RWPE1 (cell line): Measurements from ENCODE around the gene TRAF7.

Source experiments
- CTCF ChIA-PET: fragments of 350-600 bp; sonication (Branson Sonifier 250); formaldehyde crosslinking; extraction: SDS; loops from one replicate; lab custom pipeline; 2021; lab: Yijun Ruan, JAX
- POLR2A ChIA-PET: fragments of 400-600 bp; formaldehyde crosslinking; extraction: SDS; loops from one replicate; lab custom pipeline; 2020; ENCODE audit warnings: antibody characterized with exemption; ENCODE audit not compliant: low non-redundant PET; lab: Yijun Ruan, JAX
- DNase-seq: peaks from one replicate; pipeline ENCODE4 v3.0.0; 2012; ENCODE audit warnings: low spot score
- H3K27ac ChIP-seq: fragments of 450-650 bp; 2 replicates; pipeline ENCODE4 v1.5.1; 2017
- TF ChIP-seq, protein P1 (sequence below): fragments of 450-650 bp; conservative IDR thresholded peaks from 2 replicates; pipeline ENCODE4 v1.5.1; 2017; ENCODE audit warnings: low read depth, mild to moderate bottlenecking

The TRAF7 gene

DNA sequence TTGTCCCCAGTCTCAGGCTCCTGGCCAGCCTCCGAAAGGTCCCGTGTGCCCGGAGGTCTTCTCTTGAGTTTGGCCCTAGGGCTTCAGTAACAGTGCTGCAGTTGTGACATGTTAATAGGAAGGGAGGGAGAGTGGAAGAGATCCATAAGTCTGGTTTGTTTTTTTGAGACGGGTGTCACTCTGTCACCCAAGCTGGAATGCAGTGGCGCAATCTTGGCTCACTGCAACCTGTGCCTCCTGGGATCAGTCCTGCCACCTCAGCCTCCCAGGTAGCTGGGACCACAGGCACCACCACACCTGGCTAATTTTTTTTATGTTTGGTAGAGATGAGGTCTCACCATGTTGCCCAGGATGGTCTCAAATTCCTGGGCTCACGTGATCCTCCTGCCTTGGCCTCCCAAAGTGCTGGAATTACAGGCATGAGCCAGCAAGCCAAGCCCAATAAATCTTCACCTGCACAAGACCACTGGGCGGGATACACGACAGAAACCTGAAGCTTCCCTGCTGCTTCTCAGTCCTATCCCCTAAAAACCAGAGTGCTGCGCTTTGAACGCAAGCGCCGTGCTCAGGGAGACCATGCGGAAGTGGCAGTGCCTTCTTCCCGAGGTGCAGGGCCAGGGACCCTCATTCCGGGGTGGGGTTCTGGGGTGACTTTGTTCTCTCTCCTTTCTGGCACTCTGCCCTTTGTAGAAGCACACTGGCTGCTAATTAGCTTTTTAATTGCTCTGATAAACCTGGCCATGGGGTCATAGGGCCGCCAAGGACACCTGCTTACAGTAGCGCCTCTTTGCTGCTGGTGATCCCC lies 10.9 kb downstream of the TRAF7 start:
- TF ChIP-seq, protein P1, sequence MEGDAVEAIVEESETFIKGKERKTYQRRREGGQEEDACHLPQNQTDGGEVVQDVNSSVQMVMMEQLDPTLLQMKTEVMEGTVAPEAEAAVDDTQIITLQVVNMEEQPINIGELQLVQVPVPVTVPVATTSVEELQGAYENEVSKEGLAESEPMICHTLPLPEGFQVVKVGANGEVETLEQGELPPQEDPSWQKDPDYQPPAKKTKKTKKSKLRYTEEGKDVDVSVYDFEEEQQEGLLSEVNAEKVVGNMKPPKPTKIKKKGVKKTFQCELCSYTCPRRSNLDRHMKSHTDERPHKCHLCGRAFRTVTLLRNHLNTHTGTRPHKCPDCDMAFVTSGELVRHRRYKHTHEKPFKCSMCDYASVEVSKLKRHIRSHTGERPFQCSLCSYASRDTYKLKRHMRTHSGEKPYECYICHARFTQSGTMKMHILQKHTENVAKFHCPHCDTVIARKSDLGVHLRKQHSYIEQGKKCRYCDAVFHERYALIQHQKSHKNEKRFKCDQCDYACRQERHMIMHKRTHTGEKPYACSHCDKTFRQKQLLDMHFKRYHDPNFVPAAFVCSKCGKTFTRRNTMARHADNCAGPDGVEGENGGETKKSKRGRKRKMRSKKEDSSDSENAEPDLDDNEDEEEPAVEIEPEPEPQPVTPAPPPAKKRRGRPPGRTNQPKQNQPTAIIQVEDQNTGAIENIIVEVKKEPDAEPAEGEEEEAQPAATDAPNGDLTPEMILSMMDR = no peak
- ChIA-PET POLR2A (no interaction called here), CTCF (interaction anchor here (0.6 kb wide), 1 partner anchor 26 kb away, joined by 3 read pairs; no protein-coding TSS in a partner anchor)
- no peak for DNase-seq
- peak overlapping the region; percentile 67 for H3K27ac ChIP-seq

DNA sequence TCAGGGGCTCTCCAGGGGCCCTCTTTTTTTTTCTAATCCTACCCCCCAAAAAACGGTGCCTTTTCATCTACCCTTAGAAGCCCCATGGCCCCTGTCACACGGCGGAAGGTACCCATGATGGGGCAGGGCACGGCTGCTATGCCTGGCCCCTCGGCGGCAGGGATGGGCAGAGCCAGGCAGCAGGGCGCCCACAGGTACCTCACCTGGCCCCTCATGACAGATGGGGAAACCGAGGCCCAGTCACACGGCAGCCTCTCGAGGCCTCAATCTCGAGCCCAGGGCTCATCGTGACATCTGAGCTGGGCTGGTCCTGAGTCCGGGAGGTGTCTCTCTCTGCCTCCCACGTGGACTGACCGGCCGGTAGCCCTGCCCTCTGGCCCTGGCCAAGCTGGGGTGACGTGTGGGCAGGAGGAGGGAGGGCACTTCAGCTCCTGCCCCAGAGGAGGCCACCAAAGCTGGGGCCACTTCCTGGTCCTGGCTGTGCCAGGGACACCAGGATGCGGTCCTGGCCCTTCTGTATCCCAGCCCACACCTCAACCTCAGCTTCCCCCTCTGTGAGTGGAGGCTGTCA lies 11.6 kb downstream of the TRAF7 start:
- DNase-seq = no peak
- H3K27ac ChIP-seq = peak overlapping the region; percentile 67
- CTCF ChIA-PET = no interaction called here
- TF ChIP-seq, protein P1 = no peak
- POLR2A ChIA-PET = no interaction called here

DNA sequence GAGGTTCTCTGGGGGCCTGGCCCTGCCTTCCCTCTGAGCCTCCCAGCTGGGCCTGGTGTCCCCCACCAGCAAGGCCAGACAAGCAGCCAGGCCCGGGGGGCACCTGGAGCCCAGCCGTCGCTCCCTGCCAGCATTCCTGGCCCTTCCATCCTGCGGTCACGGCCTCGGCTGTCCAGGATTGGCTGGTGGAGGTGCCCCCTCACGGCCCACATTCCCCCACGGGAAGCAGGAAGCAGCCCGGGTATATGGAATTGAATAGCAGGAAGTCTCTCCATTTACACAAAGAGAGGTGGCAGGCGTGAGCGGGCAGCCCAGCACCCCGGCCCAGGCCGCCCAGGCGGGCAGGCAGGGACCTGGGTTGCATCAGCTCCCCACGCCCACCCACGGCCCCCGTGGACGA lies 14.5 kb downstream of the TRAF7 start:
- ChIA-PET CTCF (no interaction called here), POLR2A (no interaction called here)
- no peak for DNase-seq
- H3K27ac ChIP-seq = peak overlapping the region; percentile 67
- TF ChIP-seq, protein P1 = no peak

DNA sequence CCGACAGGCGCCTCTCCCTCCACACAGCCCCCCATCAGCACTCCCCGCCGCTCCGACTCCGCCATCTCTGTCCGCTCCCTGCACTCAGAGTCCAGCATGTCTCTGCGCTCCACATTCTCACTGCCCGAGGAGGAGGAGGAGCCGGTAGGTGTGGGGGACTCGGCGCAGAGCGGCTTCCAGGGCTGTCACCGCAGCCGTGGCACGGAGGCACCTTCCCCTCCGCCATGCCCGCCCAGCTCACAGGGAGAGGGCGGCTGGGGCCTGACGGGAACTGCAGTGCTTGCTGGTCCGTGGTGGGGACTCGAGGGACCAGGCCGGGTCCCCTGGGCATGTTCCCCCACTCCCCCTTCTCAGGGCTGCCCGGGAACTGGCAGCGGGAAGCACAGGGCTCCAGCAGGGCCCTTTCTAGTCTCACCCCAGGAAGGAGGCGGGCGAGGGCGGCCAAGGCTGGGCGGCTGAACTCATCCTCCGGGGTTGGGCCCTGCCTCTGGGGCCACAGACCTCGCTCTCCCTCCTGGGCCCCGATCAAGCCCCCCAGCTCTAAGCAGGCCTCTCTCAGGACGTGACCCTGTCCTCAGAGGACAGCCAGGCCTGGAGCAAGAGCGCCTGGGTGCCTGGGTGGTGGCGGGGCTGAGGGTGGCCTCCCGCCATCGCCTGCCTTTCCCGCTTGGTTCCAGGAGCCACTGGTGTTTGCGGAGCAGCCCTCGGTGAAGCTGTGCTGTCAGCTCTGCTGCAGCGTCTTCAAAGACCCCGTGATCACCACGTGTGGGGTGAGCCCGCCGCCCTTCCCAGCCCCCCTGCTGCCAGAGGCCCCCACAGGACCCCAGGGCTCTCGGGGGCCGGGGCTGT lies 15.2 kb downstream of the TRAF7 start:
- peak overlapping the region; percentile 67 for H3K27ac ChIP-seq
- no peak for DNase-seq
- ChIA-PET POLR2A (no interaction called here), CTCF (no interaction called here)
- TF ChIP-seq, protein P1 = no peak

DNA sequence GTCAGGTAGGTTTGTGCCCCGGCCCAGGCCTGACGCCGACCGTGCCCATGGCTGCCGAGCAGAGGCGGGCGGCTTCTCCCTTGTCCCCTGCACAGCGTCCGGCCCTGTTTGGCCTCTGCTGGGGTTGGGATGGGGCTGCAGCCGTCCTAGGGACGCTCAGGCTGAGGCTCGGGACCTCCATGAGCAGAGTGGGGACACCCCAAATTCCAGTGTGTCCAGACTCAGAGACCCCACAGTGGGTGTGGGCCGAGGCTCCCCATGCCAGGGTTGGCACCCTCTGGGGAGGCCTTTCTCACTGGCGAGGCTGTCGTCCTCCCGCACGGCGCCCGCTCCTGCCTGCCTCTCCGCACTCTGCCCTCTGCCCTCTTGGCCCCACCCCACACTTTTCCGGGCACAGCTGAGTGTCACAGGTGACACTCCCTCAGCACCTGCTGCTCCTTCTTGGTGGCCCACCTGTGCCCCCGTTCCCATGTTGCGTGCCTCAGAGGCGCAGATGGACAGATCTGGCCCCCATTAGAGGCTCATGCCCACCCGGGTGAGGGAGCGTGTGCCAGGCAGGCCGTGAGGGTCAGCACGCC lies 16.1 kb downstream of the TRAF7 start:
- DNase-seq = no peak
- POLR2A ChIA-PET = no interaction called here
- TF ChIP-seq, protein P1 = no peak
- CTCF ChIA-PET = interaction anchor here (0.6 kb wide), 1 partner anchor 8 kb away, joined by 4 read pairs; no protein-coding TSS in a partner anchor
- peak overlapping the region; percentile 67 for H3K27ac ChIP-seq
